Testis (tissue), 2 donors: ENCODE data around the gene NECTIN1.

Experiments used
- CTCF ChIP-seq, 3 experiments: fragments of 450-650 bp in 2 of 3; fragments of 200-600 bp in 1 of 3; sonication (generic) in 1 of 3; IDR thresholded peaks; one replicate each; pipeline ENCODE4 v1.5.1; 2016 to 2019; ENCODE audit warnings: antibody characterized with exemption in 3 of 3, mild to moderate bottlenecking in 2 of 3, moderate library complexity in 1 of 3
- POLR2A ChIP-seq: fragments of 450-650 bp; IDR thresholded peaks from one replicate; pipeline ENCODE4 v1.6.1; 2017; ENCODE audit warnings: antibody characterized with exemption, mild to moderate bottlenecking, moderate library complexity

GRCh38 chr11:119777940-119778339, 48.9 kb upstream of the NECTIN1 start:
- TF ChIP-seq CTCF (IDR thresholded peaks at IDR 0.05) (no peak), POLR2A (no peak)
